Body of pancreas (tissue), 4 donors: ENCODE results near the gene DIDO1.

Experiments used
- POLR2A ChIP-seq, 3 donors: fragments of 450-650 bp; IDR thresholded peaks; one replicate each; pipeline ENCODE4 v1.6.1; 2016; ENCODE audit warnings: antibody characterized with exemption in 3 of 3, mild to moderate bottlenecking in 2 of 3
- TF ChIP-seq, protein P1 (sequence below), 7 experiments: fragments of 450-650 bp in 4 of 7; fragments of 200-600 bp in 3 of 7; sonication (generic) in 3 of 7; IDR thresholded peaks; one replicate each; pipeline ENCODE4 v1.5.1; 2016 to 2019; ENCODE audit warnings: antibody characterized with exemption in 7 of 7

GRCh38 chr20:62906647-62907375 lies 19.5 kb downstream of the DIDO1 start:
- TF ChIP-seq, protein P1, sequence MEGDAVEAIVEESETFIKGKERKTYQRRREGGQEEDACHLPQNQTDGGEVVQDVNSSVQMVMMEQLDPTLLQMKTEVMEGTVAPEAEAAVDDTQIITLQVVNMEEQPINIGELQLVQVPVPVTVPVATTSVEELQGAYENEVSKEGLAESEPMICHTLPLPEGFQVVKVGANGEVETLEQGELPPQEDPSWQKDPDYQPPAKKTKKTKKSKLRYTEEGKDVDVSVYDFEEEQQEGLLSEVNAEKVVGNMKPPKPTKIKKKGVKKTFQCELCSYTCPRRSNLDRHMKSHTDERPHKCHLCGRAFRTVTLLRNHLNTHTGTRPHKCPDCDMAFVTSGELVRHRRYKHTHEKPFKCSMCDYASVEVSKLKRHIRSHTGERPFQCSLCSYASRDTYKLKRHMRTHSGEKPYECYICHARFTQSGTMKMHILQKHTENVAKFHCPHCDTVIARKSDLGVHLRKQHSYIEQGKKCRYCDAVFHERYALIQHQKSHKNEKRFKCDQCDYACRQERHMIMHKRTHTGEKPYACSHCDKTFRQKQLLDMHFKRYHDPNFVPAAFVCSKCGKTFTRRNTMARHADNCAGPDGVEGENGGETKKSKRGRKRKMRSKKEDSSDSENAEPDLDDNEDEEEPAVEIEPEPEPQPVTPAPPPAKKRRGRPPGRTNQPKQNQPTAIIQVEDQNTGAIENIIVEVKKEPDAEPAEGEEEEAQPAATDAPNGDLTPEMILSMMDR (IDR thresholded peaks at IDR 0.05): no peak
- no peak for TF ChIP-seq POLR2A (IDR thresholded peaks at IDR 0.05)
